ENCODE data around the gene HLA-DQA1.
A peak's percentile ranks its signal among the peaks of the same experiment; 100 is the strongest.

Gene HLA-DQA1

GRCh38 chr6:32603888-32604287, 33.3 kb upstream of the HLA-DQA1 start:
- H3K9me3 ChIP-seq (ENCODE audit: insufficient read depth, low read length), result no peaks in the 10 kb centered on the region
- peak overlapping the region; percentile 45 for H3K4me2 ChIP-seq (ENCODE audit: low read depth, low read length, poor library complexity, severe bottlenecking)
- no peak for TF ChIP-seq CTCF (IDR thresholded peaks at IDR 0.05; ENCODE audit: insufficient read depth, low read length, poor library complexity, severe bottlenecking)
- no peak for TF ChIP-seq EZH2phosphoT487 (conservative IDR thresholded peaks at IDR 0.05; ENCODE audit: low read length)

GRCh38 chr6:32604434-32604877, 32.8 kb upstream of the HLA-DQA1 start:
- Histone ChIP-seq H2AFZ (ENCODE audit: low read depth, low read length, severe bottlenecking) (no peak overlapping the region), H3K27ac (ENCODE audit: low read depth, low read length) (peak overlapping the region; percentile 58), H3K9me3 (ENCODE audit: insufficient read depth, low read length) (no peaks in the 10 kb centered on the region), H3K4me2 (ENCODE audit: low read depth, low read length, poor library complexity, severe bottlenecking) (peak overlapping the region; percentile 45), H3K4me3 (ENCODE audit: insufficient read depth, low read length, poor library complexity, severe bottlenecking) (peak overlapping the region; percentile 27), H3K79me2 (ENCODE audit: insufficient read depth, low read length) (no peaks in the 10 kb centered on the region), H3K27me3 (ENCODE audit: low read length) (no peaks in the 10 kb centered on the region), H3K9ac (ENCODE audit: low read length) (peak overlapping the region; percentile 20; the same call in 1 of the 2 replicates), H3K36me3 (ENCODE audit: low read length) (no peaks in the 10 kb centered on the region), H3K9me2 (replicated peaks; ENCODE audit: insufficient read depth, low read length) (no peaks in the 10 kb centered on the region), H3F3A (ENCODE audit: insufficient read depth) (peaks cover 6% of the 10 kb centered on the region), H4K20me1 (ENCODE audit: low read depth, low read length) (no peaks in the 10 kb centered on the region)
- TF ChIP-seq EZH2phosphoT487 (conservative IDR thresholded peaks at IDR 0.05; ENCODE audit: low read length) (no peak), CTCF (IDR thresholded peaks at IDR 0.05; ENCODE audit: insufficient read depth, low read length, poor library complexity, severe bottlenecking) (no peak)

More at GRCh38 chr6:32603888-32604287, 33.3 kb upstream of the HLA-DQA1 start:
- Histone ChIP-seq H3K27ac (ENCODE audit: low read depth, low read length) (peak overlapping the region; percentile 58), H3F3A (ENCODE audit: insufficient read depth) (peaks cover 6% of the 10 kb centered on the region), H3K79me2 (ENCODE audit: insufficient read depth, low read length) (no peaks in the 10 kb centered on the region), H3K9ac (ENCODE audit: low read length) (peak overlapping the region; percentile 20; the same call in 1 of the 2 replicates), H3K4me3 (ENCODE audit: insufficient read depth, low read length, poor library complexity, severe bottlenecking) (peak overlapping the region; percentile 27), H4K20me1 (ENCODE audit: low read depth, low read length) (no peaks in the 10 kb centered on the region), H3K36me3 (ENCODE audit: low read length) (no peaks in the 10 kb centered on the region), H3K9me2 (replicated peaks; ENCODE audit: insufficient read depth, low read length) (no peaks in the 10 kb centered on the region), H3K27me3 (ENCODE audit: low read length) (no peaks in the 10 kb centered on the region), H2AFZ (ENCODE audit: low read depth, low read length, severe bottlenecking) (no peak overlapping the region)

- Histone ChIP-seq H3K9ac (ENCODE audit: low read length) (no peak overlapping the region), H3K4me2 (ENCODE audit: low read depth, low read length, poor library complexity, severe bottlenecking) (no peak overlapping the region), H3K27me3 (ENCODE audit: low read length) (no peaks in the 10 kb centered on the region), H3K27ac (ENCODE audit: low read depth, low read length) (no peak overlapping the region), H3K36me3 (ENCODE audit: low read length) (no peaks in the 10 kb centered on the region), H3K9me3 (ENCODE audit: insufficient read depth, low read length) (no peaks in the 10 kb centered on the region), H3K4me3 (ENCODE audit: insufficient read depth, low read length, poor library complexity, severe bottlenecking) (no peak overlapping the region), H2AFZ (ENCODE audit: low read depth, low read length, severe bottlenecking) (no peak overlapping the region), H3K9me2 (replicated peaks; ENCODE audit: insufficient read depth, low read length) (no peaks in the 10 kb centered on the region), H3K79me2 (ENCODE audit: insufficient read depth, low read length) (no peaks in the 10 kb centered on the region), H4K20me1 (ENCODE audit: low read depth, low read length) (no peaks in the 10 kb centered on the region), H3F3A (ENCODE audit: insufficient read depth) (peaks cover 6% of the 10 kb centered on the region)
- TF ChIP-seq EZH2phosphoT487 (conservative IDR thresholded peaks at IDR 0.05; ENCODE audit: low read length) (no peak), CTCF (IDR thresholded peaks at IDR 0.05; ENCODE audit: insufficient read depth, low read length, poor library complexity, severe bottlenecking) (no peak)
These were observed 29.8 kb upstream of the HLA-DQA1 start for GRCh38 chr6:32607263-32607987.
